ENCODE results near the gene CRCP.
"Not testable (repeated sequence)": the region's sequence is repeated elsewhere in the genome, so short reads cannot be mapped to it uniquely, and the experiment has no call there.

Gene CRCP

DNA sequence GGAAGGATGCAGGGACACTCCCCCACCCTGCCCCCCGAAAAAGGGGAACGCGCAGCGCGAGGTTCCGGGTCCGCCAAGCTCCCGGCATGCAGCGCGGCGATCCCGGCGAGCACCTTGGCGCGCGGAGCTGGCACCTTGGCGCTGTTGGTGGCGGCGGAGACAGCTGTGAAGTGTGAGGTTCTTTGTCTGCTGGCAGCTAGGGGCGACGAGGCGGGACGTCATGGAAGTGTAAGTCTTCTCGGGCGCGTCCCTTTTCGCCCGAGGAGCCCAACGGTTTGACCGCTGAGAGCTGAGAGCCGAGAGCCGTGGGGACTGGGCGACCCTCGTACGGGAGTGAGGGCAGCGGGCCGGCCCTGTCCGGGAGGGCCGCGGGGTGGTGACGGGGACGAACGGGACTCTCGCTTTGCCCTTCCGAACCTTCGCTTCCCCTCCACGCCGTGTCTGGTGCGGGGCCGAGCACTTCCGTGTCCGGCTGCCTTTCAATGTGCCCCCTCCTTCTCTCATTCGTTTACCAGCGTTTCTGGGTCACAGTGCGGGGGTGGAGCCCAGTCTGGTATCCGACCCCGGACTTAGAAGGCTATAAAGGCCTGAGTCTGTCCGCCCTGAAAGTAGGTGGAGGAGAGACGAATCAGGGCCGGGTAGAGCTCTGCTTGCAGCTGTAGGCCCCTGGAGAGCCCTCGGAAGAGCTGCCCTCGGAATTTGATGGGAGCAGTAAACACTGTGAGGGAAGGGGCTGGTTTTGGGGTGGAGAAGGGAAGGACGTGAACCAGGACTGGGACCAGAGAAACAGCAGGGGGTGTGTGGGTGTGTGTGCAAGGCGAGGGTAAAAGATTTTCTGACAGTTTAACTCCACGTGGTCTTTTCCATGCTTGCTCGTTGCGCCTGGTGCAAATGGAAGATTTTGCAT, at the start of gene CRCP:
Gene CRCP (plus strand): TSS at position 105 of the 907 bp plus-strand sequence. CDS start 116 bp downstream, at position 221.
- peak within 1 kb of the TSS; percentile 100 for H3K4me3 Mint-ChIP-seq
- peaks cover 59% of the 10 kb centered on the region for H3K4me1 Mint-ChIP-seq (ENCODE audit: low read depth)
- no peaks in the 10 kb centered on the region for H3K9me3 Mint-ChIP-seq
- H3K27me3 Mint-ChIP-seq = no peaks in the 10 kb centered on the region
- peak within 1 kb of the TSS; percentile 97 for H3K27ac Mint-ChIP-seq
- H3K36me3 Mint-ChIP-seq (ENCODE audit: low read depth) = peaks cover 37% of the 10 kb centered on the region

DNA sequence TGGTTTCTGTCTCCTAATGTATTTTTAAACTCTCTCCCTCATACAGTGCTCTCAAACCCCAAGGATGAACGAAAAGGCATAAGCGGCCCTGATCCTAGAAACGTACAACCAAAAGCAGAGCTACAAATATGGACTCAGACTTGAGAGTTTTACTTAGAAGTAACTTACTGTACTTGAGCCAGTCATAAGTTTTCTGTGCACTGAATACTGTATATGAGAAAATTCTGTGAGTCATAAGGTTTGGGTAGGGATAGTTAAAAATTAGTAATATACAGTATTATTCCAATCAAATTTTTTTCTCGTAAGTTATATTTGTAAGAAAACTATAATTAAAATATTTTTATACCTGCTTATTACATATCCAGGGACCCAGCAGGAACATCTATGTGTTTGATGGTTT, 44.9 kb upstream of the CRCP start:
- Mint-ChIP-seq H3K9me3 (peaks cover 4% of the 10 kb centered on the region), H3K4me3 (no peak overlapping the region)

DNA sequence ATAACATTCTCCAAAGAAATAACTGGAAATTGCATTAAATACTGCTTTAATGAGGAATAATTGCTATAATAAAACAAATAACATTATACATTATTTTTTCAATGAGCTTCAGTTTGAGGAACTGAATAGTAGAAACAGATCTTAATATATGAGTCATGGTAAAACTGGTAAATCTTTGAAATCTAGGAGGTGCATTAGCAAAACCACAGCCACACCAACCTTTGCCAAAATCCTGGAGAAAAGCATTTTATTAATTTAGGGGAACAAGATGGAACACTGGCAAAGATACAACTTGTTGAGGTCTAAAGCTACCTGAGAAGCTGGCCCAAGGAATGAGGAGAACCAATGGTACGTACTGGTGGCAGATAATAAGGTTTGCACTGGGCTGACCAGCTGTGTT, 44.4 kb upstream of the CRCP start:
- H3K27ac Mint-ChIP-seq = no peak overlapping the region
- H3K4me3 Mint-ChIP-seq = no peak overlapping the region

More for the DNA sequence above, 44.9 kb upstream of the CRCP start:
- no peaks in the 10 kb centered on the region for H3K27me3 Mint-ChIP-seq
- H3K27ac Mint-ChIP-seq = no peak overlapping the region
- no peaks in the 10 kb centered on the region for H3K4me1 Mint-ChIP-seq (ENCODE audit: low read depth)
- H3K36me3 Mint-ChIP-seq (ENCODE audit: low read depth) = no peaks in the 10 kb centered on the region

DNA sequence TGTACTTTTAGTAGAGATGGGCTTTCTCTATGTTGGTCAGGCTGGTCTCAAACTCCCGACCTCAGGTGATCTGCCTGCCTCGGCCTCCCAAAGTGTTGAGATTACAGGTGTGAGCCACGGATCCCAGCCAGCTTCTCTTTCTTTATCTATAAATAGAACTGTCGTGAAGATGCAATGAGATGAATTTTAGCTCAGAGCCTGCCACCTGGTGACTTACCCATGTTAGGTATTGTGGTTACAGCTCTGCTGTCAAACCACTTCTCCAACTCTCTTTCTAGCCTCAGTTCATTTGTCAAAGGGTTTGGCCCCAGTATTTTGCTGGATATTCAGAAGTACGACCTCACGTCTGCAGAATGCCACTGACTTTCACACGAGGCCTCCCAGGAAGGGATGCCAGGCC, 42.4 kb upstream of the CRCP start:
- not testable (repeated sequence) for H3K27me3 Mint-ChIP-seq; H3K27ac Mint-ChIP-seq; H3K9me3 Mint-ChIP-seq; H3K36me3 Mint-ChIP-seq (ENCODE audit: low read depth); H3K4me3 Mint-ChIP-seq
- peaks cover 15% of the 10 kb centered on the region for H3K4me1 Mint-ChIP-seq (ENCODE audit: low read depth)

More for the DNA sequence above, 44.4 kb upstream of the CRCP start:
- peaks cover 2% of the 10 kb centered on the region for H3K4me1 Mint-ChIP-seq (ENCODE audit: low read depth)
- H3K9me3 Mint-ChIP-seq = peaks cover 4% of the 10 kb centered on the region
- no peaks in the 10 kb centered on the region for H3K36me3 Mint-ChIP-seq (ENCODE audit: low read depth)
- H3K27me3 Mint-ChIP-seq = no peaks in the 10 kb centered on the region

DNA sequence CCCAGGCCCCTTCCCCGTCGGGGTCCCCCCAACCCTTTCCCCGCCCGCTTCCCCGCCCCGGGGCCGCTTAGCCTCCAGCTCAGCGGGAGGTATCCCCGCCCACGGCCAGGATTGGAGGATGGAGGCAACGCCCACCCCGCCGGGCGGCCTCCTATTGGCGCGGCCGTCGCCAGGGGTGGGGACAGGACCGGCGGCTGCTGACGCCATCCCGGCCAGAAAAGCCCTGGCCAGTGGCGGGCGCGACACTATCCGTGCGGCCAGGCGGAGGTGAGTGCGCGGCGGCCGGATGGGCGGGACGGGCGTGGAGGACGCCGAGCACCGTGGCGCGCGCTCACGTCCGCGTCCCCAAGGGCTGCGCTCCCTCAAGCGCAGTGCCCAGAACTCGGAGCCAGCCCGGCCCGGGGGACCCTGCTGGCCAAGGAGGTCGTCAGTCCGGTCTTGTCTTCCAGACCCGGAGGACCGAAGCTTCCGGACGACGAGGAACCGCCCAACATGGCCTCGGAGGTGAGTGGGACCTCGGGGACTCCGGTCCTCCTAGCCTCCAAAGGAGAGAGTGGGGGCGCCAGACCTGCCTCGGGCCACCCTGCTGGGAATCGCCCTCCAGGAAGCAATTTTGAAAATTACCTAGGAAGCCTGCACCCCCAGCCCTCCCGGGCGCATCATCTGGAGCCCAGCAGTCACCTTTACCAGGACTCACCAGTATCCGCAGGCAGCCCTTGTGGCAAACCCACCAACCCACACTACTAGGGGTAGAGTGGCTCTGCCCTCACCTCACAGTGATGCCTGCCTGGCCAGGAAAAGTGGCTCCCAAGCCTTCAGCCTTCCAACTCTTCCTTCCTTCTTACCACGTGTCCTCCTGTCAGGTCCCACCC, 38.8 kb upstream of the CRCP start, which contains the start of gene ASL:
Gene ASL (plus strand): TSS at position 230 of the 872 bp plus-strand sequence. CDS start 263 bp downstream, at position 493.
- Mint-ChIP-seq H3K27ac (peak within 1 kb of the TSS; percentile 55), H3K9me3 (no peaks in the 10 kb centered on the region), H3K27me3 (no peaks in the 10 kb centered on the region), H3K36me3 (ENCODE audit: low read depth) (no peaks in the 10 kb centered on the region), H3K4me1 (ENCODE audit: low read depth) (peaks cover 18% of the 10 kb centered on the region), H3K4me3 (peak within 1 kb of the TSS; percentile 83)

DNA sequence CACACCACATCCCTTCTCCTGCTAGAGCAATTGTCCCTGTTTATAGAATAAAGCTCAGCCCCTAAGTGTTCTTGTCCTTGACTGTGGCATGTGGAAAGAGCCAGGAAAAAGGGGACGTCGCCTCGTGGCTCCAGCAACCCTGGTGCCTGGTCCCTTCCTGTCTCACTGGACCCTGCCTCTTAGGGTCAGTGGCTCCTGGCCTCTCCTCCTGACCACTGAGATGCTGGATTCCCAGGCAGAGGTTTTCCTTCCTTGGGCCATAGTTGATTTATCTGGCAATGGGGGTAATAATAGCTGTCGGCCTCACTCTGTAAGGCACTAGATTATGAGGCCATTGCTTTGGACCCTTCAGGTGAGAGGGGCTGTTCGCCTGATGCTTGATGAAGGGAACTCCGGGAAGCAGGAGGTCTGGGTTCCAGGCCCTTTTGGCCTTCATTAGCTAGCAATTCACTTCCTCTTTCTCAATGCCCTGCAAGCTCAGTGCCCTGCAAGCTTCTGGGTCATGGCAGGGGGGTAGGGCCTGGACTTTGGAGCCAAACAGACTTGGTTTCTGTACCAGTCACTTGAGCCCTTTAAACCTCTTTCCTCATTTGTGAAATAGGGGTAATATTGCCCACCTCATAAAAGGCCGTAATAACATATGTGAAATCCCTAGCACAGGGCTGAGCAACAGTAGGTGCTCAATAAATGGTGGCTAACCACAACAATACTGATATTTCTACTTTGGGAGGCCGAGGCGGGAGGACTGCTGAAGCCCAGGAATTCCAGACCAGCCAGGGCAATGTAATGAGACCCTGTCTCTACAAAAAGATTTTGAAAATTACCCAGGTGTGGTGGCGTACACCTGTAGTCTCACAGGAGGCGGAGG, 38.0 kb upstream of the CRCP start:
- H3K27me3 Mint-ChIP-seq = no peaks in the 10 kb centered on the region

DNA sequence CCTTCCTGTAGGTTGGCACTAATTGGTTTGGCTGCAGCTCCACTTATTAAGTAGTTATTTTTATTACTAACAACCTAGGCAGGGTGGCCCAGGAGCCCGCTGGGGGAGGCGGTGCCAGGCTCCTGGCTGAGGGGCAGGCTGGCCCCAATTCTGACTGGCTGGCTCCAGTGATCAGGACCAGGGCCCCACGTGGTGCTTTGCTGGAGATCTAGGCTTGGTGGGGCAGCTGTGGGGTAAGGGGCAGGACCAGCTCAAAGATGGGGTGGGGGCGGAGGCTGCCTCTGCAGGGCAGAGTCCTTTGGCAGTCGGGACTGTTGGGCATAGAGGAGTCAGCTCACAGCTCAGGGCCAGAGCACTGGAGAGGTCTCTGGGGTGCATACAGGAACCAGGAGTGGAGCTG, 36.6 kb upstream of the CRCP start:
- Mint-ChIP-seq H3K4me3 (peak overlapping the region; percentile 17), H3K27me3 (no peaks in the 10 kb centered on the region), H3K36me3 (ENCODE audit: low read depth) (peaks cover 3% of the 10 kb centered on the region), H3K27ac (no peak overlapping the region), H3K4me1 (ENCODE audit: low read depth) (peaks cover 18% of the 10 kb centered on the region), H3K9me3 (no peaks in the 10 kb centered on the region)

More for the DNA sequence above, 38.0 kb upstream of the CRCP start:
- peaks cover 18% of the 10 kb centered on the region for H3K4me1 Mint-ChIP-seq (ENCODE audit: low read depth)
- no peaks in the 10 kb centered on the region for H3K36me3 Mint-ChIP-seq (ENCODE audit: low read depth)
- H3K9me3 Mint-ChIP-seq = no peaks in the 10 kb centered on the region
- H3K27ac Mint-ChIP-seq = no peak overlapping the region
- peak overlapping the region; percentile 83 for H3K4me3 Mint-ChIP-seq

DNA sequence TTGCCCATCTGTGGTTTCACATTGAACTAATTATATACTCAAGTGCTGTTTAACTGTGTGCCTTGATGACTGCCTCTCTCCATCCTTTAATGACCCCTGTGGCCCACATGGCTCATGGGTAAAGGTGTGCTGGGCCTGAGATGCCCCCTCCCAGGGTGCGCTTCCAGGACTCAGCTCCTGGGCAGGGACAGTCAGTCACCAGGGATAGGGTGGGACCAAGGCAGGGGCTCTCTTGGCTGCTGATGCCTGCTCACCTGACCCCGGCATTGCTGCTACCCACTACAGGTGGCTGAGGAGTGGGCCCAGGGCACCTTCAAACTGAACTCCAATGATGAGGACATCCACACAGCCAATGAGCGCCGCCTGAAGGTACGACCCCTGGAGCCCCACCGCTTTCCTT, 32.6 kb upstream of the CRCP start:
- Mint-ChIP-seq H3K4me3 (no peak overlapping the region), H3K9me3 (no peaks in the 10 kb centered on the region), H3K36me3 (ENCODE audit: low read depth) (peaks cover 9% of the 10 kb centered on the region), H3K4me1 (ENCODE audit: low read depth) (peaks cover 4% of the 10 kb centered on the region), H3K27me3 (no peaks in the 10 kb centered on the region), H3K27ac (no peak overlapping the region)

DNA sequence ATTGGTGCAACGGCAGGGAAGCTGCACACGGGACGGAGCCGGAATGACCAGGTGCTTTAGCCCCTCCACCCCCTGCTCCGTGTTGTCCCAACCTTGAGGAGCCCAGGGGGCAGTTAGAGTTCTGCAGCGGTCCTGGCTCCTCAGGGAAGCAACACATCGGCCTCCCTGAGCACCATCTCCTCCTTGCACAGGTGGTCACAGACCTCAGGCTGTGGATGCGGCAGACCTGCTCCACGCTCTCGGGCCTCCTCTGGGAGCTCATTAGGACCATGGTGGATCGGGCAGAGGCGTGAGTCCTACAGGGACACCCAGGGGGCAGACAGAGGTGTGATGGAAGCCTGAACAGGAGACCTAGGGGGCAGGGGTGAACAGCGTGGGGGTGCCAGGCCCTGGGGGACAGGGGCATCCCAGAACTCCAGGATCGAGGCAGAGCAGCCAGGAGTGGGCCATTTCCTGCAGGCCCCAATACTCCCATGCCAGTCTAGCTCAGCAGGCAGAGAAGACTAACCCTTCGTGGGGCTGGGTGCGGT, 31.7 kb upstream of the CRCP start:
- H3K9me3 Mint-ChIP-seq = no peaks in the 10 kb centered on the region
- H3K4me3 Mint-ChIP-seq = no peak overlapping the region
- H3K4me1 Mint-ChIP-seq (ENCODE audit: low read depth) = no peaks in the 10 kb centered on the region
- no peaks in the 10 kb centered on the region for H3K27me3 Mint-ChIP-seq
- peaks cover 9% of the 10 kb centered on the region for H3K36me3 Mint-ChIP-seq (ENCODE audit: low read depth)
- no peak overlapping the region for H3K27ac Mint-ChIP-seq

DNA sequence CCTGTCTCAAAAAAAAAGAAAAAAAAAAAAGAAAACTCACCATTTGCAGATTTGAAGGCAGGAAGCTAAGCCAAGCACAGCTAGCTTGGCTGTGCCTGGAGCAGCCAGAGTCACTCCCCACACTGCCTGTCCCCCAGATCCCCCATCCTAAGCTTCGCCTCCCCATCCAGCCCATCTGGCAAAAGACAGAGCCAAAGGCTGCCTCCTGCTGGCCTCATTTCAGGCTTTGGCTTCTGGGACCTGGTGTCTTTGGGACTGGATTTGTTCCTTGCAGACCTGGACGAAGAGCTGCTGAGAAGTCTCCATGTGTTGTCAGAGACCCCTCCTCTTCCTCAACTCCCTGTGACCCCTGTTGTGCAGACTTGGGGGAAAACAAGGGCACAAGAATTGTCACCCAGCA, 31.0 kb upstream of the CRCP start:
- H3K27me3 Mint-ChIP-seq = no peaks in the 10 kb centered on the region
- H3K9me3 Mint-ChIP-seq = no peaks in the 10 kb centered on the region
- H3K36me3 Mint-ChIP-seq (ENCODE audit: low read depth) = peaks cover 9% of the 10 kb centered on the region
- no peak overlapping the region for H3K27ac Mint-ChIP-seq
- no peak overlapping the region for H3K4me3 Mint-ChIP-seq
- no peaks in the 10 kb centered on the region for H3K4me1 Mint-ChIP-seq (ENCODE audit: low read depth)

DNA sequence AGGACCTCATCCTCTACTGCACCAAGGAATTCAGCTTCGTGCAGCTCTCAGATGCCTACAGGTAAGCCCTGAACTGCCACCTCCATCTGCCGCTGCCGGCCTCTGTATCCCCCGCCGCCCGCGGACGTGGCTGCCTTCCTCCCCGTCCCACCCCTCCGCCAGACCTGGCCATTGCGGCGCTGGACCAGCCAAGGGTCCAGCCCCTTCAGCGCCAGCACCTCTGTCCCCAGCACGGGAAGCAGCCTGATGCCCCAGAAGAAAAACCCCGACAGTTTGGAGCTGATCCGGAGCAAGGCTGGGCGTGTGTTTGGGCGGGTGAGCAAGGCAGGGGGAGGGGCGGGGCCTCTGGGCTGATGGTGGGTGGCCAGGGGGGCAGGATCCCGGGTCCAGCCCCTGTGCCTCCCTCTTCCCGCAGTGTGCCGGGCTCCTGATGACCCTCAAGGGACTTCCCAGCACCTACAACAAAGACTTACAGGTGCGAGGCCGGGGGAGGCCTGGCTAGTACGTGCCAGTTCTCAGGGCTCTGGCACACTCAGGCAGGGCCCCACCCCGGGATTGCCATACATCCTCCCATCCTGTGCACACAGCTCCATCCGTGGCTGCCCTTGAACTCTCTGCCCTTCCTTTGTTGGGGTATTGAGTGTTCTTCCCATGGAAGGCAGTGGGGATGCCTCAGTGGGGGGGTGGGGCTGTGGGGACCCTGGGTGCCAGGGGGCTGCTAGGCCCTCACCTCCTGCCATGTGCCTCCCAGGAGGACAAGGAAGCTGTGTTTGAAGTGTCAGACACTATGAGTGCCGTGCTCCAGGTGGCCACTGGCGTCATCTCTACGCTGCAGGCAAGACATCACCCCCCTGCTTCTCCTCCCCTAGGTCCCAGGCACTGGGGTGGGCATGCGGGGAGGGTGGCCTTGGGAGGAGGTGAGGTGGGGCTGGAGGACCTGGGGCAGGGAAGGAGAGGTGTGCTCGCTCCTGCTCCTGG, 25.5 kb upstream of the CRCP start:
- Mint-ChIP-seq H3K36me3 (ENCODE audit: low read depth) (peaks cover 5% of the 10 kb centered on the region), H3K4me1 (ENCODE audit: low read depth) (no peaks in the 10 kb centered on the region), H3K27ac (no peak overlapping the region), H3K9me3 (no peaks in the 10 kb centered on the region), H3K27me3 (no peaks in the 10 kb centered on the region), H3K4me3 (no peak overlapping the region)

DNA sequence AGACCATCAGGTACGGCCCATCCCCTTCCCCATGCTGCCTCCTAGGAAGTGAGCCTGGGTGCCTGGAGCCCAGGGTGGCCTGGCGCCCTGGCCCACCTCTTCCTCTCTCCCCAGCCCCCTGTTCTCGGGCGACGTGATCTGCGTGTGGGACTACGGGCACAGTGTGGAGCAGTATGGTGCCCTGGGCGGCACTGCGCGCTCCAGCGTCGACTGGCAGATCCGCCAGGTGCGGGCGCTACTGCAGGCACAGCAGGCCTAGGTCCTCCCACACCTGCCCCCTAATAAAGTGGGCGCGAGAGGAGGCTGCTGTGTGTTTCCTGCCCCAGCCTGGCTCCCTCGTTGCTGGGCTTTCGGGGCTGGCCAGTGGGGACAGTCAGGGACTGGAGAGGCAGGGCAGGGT, 22.0 kb upstream of the CRCP start:
- Mint-ChIP-seq H3K27ac (no peak overlapping the region), H3K4me1 (ENCODE audit: low read depth) (no peaks in the 10 kb centered on the region), H3K4me3 (no peak overlapping the region), H3K9me3 (no peaks in the 10 kb centered on the region), H3K27me3 (no peaks in the 10 kb centered on the region), H3K36me3 (ENCODE audit: low read depth) (no peaks in the 10 kb centered on the region)

DNA sequence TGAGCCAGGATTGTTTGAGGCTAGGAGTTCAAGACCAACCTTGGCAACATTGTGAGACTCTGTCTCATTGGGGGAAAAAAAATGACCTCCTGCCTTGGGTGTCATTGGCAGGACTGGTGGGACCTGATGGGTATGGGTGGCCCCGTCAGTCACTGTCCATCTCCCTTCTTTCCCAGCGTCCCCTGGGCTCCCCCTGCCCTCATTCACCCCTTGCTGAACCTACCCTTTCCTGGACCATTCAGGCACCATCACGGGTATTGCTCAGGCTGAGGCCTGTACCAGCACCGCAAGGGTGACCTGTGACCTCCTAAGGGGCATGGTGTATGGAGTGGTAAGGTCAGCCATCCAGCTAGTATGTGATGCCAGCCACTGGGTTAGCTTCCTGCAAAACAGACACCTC, 19.6 kb upstream of the CRCP start:
- no peaks in the 10 kb centered on the region for H3K9me3 Mint-ChIP-seq
- peaks cover 6% of the 10 kb centered on the region for H3K4me1 Mint-ChIP-seq (ENCODE audit: low read depth)
- no peak overlapping the region for H3K27ac Mint-ChIP-seq
- no peaks in the 10 kb centered on the region for H3K36me3 Mint-ChIP-seq (ENCODE audit: low read depth)
- H3K27me3 Mint-ChIP-seq = no peaks in the 10 kb centered on the region
- no peak overlapping the region for H3K4me3 Mint-ChIP-seq
